SK-N-MC (cell line): ENCODE results near the gene EIF6.

Experiments
- EZH2 ChIP-seq: fragments of 200-600 bp; sonication (generic); IDR thresholded peaks from one replicate; pipeline ENCODE4 v1.6.1; 2017; ENCODE audit warnings: antibody characterized with exemption
- POLR2AphosphoS5 ChIP-seq: IDR thresholded peaks from 2 replicates; pipeline ENCODE4 v1.6.1; 2012; ENCODE audit warnings: mild to moderate bottlenecking, low read depth, low read length, borderline replicate concordance

GRCh38 chr20:35277127-35277526, 7.4 kb downstream of the EIF6 start:
- TF ChIP-seq POLR2AphosphoS5: no peak
- no peak for TF ChIP-seq EZH2
